ENCODE measurements around the gene SLC26A4.

Gene SLC26A4

DNA sequence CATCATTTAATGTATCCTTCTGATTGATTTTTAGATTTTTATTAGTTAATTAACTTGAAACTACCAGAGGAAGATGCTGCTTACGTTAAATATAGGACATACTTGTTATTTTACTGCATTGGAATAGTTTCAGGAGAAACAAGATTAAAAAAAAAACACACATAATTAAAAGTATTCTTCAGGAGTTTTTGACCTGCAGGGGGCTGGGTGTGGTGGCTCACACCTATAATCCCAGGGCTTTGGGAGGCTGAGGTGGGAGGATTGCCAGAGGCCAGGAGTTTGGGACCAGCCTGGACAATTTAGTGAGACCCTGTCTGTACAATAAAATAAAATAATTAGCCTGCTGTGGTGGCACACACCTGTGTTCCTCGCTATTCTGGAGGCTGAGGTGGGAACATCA is 94.0 kb downstream of the SLC26A4 start:
- DNase-seq: no peak

DNA sequence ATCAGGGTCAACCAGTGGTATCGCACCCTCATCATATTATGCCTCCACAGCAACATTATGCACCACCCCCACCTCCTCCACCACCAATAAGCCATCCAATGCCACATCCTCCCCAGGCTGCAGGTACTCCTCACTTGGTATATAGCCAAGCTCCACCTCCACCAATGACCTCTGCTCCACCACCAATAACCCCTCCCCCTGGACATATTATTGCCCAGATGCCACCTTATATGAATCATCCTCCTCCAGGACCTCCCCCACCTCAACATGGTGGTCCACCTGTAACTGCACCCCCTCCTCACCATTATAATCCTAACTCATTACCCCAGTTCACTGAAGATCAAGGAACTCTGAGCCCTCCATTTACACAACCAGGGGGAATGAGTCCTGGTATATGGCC is 98.0 kb downstream of the SLC26A4 start:
- no peak for DNase-seq

DNA sequence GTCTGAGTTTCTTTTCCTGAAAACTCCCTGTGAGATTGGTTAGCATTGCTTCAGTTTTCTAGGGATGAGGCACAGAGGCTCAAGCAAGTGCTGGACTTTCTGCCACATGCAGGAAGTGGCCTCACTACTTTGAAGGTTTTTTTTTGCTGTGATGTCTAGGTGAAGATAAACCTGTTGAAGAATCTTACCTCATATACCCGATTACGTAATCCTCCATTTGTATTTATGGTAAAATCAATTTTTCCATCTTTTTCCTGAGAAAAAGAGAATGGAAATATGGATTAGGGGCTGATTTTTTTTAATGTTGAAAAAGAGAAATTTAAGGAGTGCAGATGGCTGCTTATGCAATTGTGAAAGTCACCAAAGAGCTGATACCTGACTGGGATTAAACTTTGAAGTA is 106.8 kb downstream of the SLC26A4 start:
- no peak for DNase-seq

Data from activated CD4-positive, CD25-positive, alpha-beta regulatory T cell (primary cell).